ENCODE results near the gene AP3S2.

DNA sequence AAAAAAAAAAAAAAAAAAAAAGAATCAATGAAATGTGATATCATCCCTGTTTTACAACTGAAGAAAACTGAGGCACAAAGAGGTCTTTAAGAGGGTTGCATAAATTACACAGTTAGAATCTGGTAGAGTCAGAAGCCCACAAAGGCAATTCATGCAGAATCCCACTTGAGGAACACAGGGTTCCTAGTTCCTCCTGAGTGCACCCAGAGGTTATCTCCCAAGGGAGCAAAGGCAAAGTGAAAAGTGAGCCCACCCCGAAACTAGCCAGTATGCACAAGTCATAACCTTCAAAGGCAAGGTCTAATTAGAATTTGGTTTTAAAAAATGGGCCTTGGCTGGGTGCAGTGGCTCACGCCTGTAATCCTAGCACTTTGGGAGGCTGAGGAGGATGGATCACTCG is 37.8 kb downstream of the AP3S2 start:
- TF ChIP-seq EZH2 (IDR thresholded peaks at IDR 0.05) = no peak
- TF ChIP-seq, protein P1, sequence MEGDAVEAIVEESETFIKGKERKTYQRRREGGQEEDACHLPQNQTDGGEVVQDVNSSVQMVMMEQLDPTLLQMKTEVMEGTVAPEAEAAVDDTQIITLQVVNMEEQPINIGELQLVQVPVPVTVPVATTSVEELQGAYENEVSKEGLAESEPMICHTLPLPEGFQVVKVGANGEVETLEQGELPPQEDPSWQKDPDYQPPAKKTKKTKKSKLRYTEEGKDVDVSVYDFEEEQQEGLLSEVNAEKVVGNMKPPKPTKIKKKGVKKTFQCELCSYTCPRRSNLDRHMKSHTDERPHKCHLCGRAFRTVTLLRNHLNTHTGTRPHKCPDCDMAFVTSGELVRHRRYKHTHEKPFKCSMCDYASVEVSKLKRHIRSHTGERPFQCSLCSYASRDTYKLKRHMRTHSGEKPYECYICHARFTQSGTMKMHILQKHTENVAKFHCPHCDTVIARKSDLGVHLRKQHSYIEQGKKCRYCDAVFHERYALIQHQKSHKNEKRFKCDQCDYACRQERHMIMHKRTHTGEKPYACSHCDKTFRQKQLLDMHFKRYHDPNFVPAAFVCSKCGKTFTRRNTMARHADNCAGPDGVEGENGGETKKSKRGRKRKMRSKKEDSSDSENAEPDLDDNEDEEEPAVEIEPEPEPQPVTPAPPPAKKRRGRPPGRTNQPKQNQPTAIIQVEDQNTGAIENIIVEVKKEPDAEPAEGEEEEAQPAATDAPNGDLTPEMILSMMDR (IDR thresholded peaks at IDR 0.05 in 2 of 3, conservative IDR thresholded peaks at IDR 0.05 in 1 of 3; ENCODE audit: borderline replicate concordance in 1 of 3, insufficient read depth in 1 of 3, low read depth in 2 of 3, low read length in 2 of 3) = no peak
- TF ChIP-seq POLR2A (IDR thresholded peaks at IDR 0.05; ENCODE audit: borderline replicate concordance, extremely low read depth, insufficient read depth, insufficient read length) = no peak
- no peak for TF ChIP-seq REST (IDR thresholded peaks at IDR 0.05; ENCODE audit: low read depth)
- no peak for TF ChIP-seq ZFX (IDR thresholded peaks at IDR 0.05)
- no peak for TF ChIP-seq YY1 (IDR thresholded peaks at IDR 0.05; ENCODE audit: extremely low read depth, insufficient replicate concordance, low read depth, low read length)
